Naive thymus-derived CD8-positive, alpha-beta T cell (primary cell): ENCODE measurements around the gene ACCSL. TPM values are rescaled to one million over a fixed set of nuclear protein-coding genes. Genes with fewer than 3 reads are reported as not detected.

Source experiments
- ATAC-seq, 2 donors: fragments of 150-1000 bp; cut with Tn5 transposase in 1 of 2; sonication (Bioruptor Pico), chemical (Tn5 transposase) in 1 of 2; 1 replicate in 1 of 2; 2 replicates in 1 of 2; pipeline ENCODE4 v1.10.0; 2021; ENCODE audit warnings: mild to moderate bottlenecking in 2 of 2, moderate library complexity in 2 of 2
- POLR2A ChIA-PET: fragments of 350-600 bp; sonication (Branson Sonifier 250); formaldehyde crosslinking; loops from one replicate; lab custom pipeline; 2021; ENCODE audit warnings: antibody characterized with exemption; lab: Charles Lee
- DNase-seq, 10 donors: peaks; one replicate each; pipeline versions ENCODE4 v3.0.0 to v3.0.0-alpha.2; 2020 to 2022
- H3K27ac Mint-ChIP-seq, 10 donors: one replicate each; pipeline ENCODE4 v1.8.0; 2020 to 2022; ENCODE audit warnings: mild to moderate bottlenecking in 10 of 10, mixed read lengths in 10 of 10, moderate library complexity in 4 of 10, inconsistent platforms in 1 of 10
- H3K27me3 Mint-ChIP-seq, 5 donors: one replicate each; pipeline ENCODE4 v1.8.0; 2021 to 2022; ENCODE audit warnings: mixed read lengths in 5 of 5
- H3K36me3 Mint-ChIP-seq, 3 donors: one replicate each; pipeline ENCODE4 v1.8.0; 2020 to 2022; ENCODE audit warnings: mixed read lengths in 3 of 3, mild to moderate bottlenecking in 2 of 3, inconsistent platforms in 1 of 3
- H3K4me1 Mint-ChIP-seq, 4 donors: one replicate each; pipeline ENCODE4 v1.8.0; 2021 to 2022; ENCODE audit warnings: mixed read lengths in 4 of 4
- H3K4me3 Mint-ChIP-seq, 10 donors: one replicate each; pipeline ENCODE4 v1.8.0; 2020 to 2022; ENCODE audit warnings: mild to moderate bottlenecking in 10 of 10, mixed read lengths in 10 of 10, moderate library complexity in 6 of 10, inconsistent platforms in 1 of 10
- H3K9me3 Mint-ChIP-seq, 9 donors: one replicate each; pipeline ENCODE4 v1.8.0; 2020 to 2022; ENCODE audit warnings: mixed read lengths in 9 of 9, mild to moderate bottlenecking in 3 of 9, inconsistent platforms in 1 of 9, moderate library complexity in 1 of 9
- polyA plus RNA-seq, 3 donors: library from polyadenylated mRNA; unstranded; fragments of 300-500 nt; fragmentation: Illumina TruSeq; gene quantifications; one replicate each; pipeline ENCODE4 v1.2.3, GENCODE V29; 2021
- total RNA-seq, 8 experiments: library from RNA in 2 of 8; stranded (reverse) in 2 of 8; gene quantifications; one replicate each; pipeline ENCODE4 v1.2.3 and lab custom pipeline; 2021 to 2026

Gene ACCSL
- total and polyA plus RNA-seq, 5 experiments from 2014 or later, result not detected

DNA sequence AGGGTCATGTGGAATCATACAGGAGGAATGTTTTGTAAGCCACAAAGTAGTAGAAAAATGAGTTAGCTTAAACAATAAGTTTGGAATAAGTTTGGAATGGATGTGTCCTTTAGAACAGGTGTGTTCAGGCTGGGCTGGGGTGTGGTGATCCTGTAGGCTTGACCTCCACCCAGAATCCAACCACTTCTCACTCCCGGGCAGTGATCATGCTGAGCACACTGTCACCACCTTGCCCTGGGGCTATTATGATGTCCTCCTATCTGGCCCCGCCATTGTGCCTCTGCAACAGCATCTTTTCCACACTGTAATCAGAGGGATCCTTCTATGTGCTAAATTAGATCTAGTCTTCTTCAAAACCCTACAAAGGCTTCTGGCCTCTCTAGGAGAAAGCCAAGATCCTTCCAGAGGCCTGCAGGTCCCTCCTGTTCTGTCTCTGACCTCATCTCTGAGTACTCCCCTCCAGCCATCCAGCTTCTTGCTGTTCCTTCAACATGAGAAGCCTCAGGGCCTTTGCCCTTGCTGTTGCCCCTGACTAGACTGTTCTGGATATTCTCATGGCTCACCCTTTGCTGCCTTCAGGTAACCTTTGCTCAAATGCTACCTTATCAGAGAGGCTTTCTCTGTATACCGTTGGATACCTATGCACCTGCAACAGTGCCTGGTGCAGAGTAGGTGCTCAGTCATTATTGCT, 18.8 kb upstream of the ACCSL start:
- peaks cover 2 to 15% (median 9%) of the 10 kb centered on the region in 3 donors for H3K36me3 Mint-ChIP-seq
- ATAC-seq (no peak), DNase-seq (no peak)

DNA sequence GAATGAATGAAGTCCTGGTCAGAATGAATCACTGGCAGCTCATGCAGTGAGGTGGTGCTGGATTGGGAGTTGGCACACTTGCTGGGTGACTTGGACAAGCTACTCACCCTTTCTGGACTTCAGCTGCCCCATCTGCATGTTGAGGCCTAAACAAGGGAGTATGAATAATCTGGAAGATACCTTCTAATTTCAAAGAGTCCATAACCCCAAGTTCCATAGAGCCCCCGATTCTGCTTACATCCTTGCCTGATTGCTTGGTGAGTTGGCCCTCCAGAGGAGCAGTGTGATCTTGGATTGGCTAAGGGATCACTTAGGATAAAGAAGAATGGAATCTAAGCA, 18.3 kb upstream of the ACCSL start:
- H3K4me3 Mint-ChIP-seq, result no peak overlapping the region
- H3K27ac Mint-ChIP-seq, result no peak overlapping the region
- no peak for ATAC-seq
- peaks cover 1 to 30% (median 11%) of the 10 kb centered on the region in 9 donors for H3K9me3 Mint-ChIP-seq
- POLR2A ChIA-PET, result no interaction called here
- peaks cover 20 to 76% (median 39%) of the 10 kb centered on the region in 5 donors for H3K27me3 Mint-ChIP-seq
- H3K36me3 Mint-ChIP-seq, result peaks cover 2 to 15% (median 9%) of the 10 kb centered on the region in 3 donors
- no peaks in the 10 kb centered on the region for H3K4me1 Mint-ChIP-seq
- no peak for DNase-seq

More for the DNA sequence above, 18.8 kb upstream of the ACCSL start:
- peaks cover 2 to 35% (median 11%) of the 10 kb centered on the region in 9 donors for H3K9me3 Mint-ChIP-seq
- no peak overlapping the region for H3K4me3 Mint-ChIP-seq
- H3K27me3 Mint-ChIP-seq, result peaks cover 20 to 81% (median 39%) of the 10 kb centered on the region in 5 donors
- POLR2A ChIA-PET, result no interaction called here
- no peak overlapping the region for H3K27ac Mint-ChIP-seq
- H3K4me1 Mint-ChIP-seq, result no peaks in the 10 kb centered on the region

DNA sequence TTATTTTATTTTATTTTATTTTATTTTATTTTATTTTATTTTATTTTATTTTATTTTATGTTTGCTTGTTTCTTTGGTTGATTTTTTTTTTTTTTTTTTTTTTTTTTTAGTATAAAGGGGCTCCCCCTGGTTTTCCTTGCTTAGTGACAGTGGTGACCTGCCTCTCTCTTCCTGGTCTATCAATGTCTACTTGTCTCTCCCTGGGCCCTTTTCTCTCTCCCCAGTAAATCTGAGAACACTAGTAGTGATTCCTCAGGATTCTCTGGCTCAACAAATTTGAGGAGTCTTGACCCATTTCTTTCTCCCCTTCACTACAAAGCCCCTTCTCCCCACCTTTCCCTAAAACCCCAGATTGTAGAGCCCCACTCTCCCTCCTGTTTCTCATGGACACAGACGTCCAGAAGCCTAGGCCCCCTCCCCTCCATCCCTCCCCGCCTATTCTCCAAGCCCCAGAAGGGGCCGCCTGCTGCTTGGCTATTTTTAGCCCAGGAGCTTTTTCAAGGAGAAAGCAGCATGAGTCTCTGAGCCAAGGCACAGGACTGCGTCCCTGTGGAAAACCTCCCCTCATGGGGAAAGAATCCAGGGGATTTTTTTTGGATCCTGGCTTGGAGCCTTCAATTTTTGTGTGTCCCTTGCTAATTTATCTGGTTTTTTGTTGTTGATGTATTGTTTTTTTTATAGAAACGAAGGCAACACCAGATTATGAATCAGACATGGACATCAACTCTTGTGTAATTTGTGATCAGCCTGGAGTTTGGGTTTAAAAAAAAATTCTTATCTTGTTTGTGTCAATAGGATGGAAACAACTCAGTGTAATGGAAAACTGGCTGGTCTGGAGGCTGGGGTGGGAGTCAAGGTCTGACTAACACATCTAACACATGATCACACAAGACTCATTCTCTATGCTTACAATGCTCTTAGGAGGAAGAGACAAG, 17.5 kb upstream of the ACCSL start:
- ATAC-seq (no peak), DNase-seq (no peak)
- Mint-ChIP-seq H3K27me3 (peaks cover 18 to 71% (median 39%) of the 10 kb centered on the region in 5 donors), H3K36me3 (peaks cover 2 to 15% (median 9%) of the 10 kb centered on the region in 3 donors), H3K4me1 (no peaks in the 10 kb centered on the region), H3K9me3 (peaks cover 0 to 24% (median 11%) of the 10 kb centered on the region in 9 donors), H3K4me3 (no peak overlapping the region), H3K27ac (no peak overlapping the region)
- POLR2A ChIA-PET, result no interaction called here

DNA sequence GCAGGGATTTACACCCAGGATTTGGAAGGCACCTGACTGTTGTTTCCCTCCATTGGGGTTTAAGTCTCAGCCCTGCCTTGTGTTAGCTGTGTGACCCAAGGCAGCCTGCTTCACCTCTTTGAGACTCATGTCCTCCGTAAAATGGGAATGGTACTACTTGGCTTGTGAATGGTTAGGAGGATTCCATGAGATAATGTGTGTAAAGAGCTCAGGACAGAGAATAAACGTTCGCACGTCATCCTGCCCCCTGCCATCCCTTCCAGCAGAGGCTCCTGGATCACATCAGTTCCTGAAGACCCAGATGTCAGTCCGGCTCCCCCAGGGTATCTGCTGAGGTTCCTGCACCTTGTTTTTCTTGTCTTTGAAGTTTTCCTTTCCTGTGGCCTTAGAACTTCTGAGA, 16.8 kb upstream of the ACCSL start:
- POLR2A ChIA-PET, result no interaction called here
- H3K4me1 Mint-ChIP-seq, result no peaks in the 10 kb centered on the region

DNA sequence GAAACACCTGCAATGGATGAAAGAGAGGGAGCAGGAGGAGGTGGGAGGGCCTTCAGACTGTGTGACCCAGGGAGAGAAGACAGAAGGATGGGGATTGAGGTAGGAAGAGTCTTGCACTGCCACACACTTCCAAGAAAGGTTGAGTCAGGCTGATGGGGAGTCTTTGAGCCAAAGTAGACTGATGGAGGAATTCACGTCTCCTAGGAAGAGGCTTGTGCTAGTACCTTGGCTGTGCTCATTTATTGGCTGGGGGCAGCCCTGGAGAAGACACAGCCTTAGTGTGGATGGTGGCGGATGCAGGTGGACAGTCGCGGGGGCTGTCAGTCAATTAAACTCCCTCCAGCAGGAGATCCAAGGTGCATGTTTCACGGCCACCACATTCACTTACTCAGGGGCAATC, 16.2 kb upstream of the ACCSL start:
- no peak for ATAC-seq
- peak overlapping the region in 1 of 10 donors; percentile 63 for H3K27ac Mint-ChIP-seq

More for the DNA sequence above, 16.8 kb upstream of the ACCSL start:
- Mint-ChIP-seq H3K36me3 (peaks cover 2 to 12% (median 5%) of the 10 kb centered on the region in 3 donors), H3K4me3 (no peak overlapping the region), H3K27ac (peak overlapping the region in 1 of 10 donors; percentile 63), H3K9me3 (peaks cover 0 to 18% (median 10%) of the 10 kb centered on the region in 9 donors), H3K27me3 (peaks cover 18 to 66% (median 39%) of the 10 kb centered on the region in 5 donors)
- ATAC-seq (no peak), DNase-seq (no peak)

DNA sequence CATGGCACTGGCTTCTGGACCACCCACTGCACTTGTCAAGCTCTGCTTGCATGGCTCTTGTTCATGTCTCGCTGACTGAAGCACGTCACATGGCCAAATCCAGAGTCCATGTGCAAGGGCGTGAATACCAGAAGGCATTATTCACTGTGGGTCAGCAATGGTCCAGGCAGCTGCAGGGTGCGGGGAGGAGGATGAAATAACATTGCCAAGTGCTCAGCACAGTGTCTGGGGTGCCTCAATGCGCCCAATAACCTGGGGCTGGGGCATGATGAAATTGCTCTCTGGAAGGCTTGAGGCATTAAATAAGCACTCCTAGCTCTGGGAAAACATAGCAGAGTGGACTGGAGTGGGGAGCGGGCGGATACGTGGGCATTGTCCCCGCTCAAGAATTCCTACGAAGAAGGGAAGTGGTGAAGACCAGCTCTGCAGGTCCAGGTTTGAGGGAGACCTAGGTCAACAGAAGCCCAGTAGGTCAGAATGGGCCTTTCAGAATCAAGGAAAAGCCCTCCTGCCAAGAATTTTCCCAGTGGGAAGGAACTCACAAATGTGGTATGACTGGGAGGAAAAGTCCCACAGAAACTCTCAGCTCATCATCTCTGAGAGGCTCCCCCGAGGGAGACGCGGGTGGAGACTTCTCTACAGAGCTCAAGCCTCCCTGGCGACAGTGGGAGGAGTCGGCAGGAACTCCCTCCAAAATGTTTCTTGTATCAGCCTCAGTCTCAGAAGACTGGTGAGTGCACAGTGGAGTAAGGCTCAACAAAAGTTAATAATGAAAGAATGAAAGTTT, 15.3 kb upstream of the ACCSL start:
- H3K27ac Mint-ChIP-seq, result no peak overlapping the region
- no peak for ATAC-seq

More for the DNA sequence above, 16.2 kb upstream of the ACCSL start:
- H3K9me3 Mint-ChIP-seq, result peaks cover 0 to 12% (median 6%) of the 10 kb centered on the region in 9 donors
- H3K4me1 Mint-ChIP-seq, result no peaks in the 10 kb centered on the region
- H3K36me3 Mint-ChIP-seq, result peaks cover 0 to 7% (median 1%) of the 10 kb centered on the region in 3 donors
- no peak for DNase-seq
- POLR2A ChIA-PET, result no interaction called here
- peaks cover 14 to 61% (median 36%) of the 10 kb centered on the region in 5 donors for H3K27me3 Mint-ChIP-seq
- H3K4me3 Mint-ChIP-seq, result no peak overlapping the region

DNA sequence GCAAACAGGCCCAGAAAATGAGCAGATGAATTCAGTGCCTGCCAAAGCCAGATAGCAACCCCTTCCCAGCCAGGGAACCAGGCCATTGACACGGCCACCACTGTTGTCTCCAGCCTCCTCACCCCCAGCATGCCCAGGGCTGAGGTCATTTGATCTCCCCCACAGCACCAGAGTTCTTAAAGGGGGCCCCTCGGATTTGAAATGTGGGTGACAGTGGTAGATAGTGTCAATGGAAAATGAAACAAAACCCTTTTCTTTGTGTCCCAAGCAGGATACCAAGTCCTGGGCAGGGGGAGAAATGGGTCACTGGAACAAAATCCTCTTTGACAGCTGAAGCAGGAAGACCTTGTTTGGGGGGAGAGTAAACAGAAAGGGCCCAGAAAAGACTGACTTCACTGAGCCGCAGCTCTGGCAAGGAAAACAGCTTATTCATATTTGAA, 14.3 kb upstream of the ACCSL start:
- Mint-ChIP-seq H3K36me3 (peaks cover 0 to 7% (median 0%) of the 10 kb centered on the region in 3 donors), H3K9me3 (peaks cover 0 to 4% (median 0%) of the 10 kb centered on the region in 9 donors), H3K27ac (no peak overlapping the region), H3K27me3 (peaks cover 20 to 51% (median 34%) of the 10 kb centered on the region in 5 donors), H3K4me1 (no peaks in the 10 kb centered on the region), H3K4me3 (no peak overlapping the region)
- no peak for DNase-seq
- ATAC-seq, result no peak
- POLR2A ChIA-PET, result no interaction called here

More for the DNA sequence above, 15.3 kb upstream of the ACCSL start:
- DNase-seq, result no peak
- H3K36me3 Mint-ChIP-seq, result peaks cover 0 to 7% (median 0%) of the 10 kb centered on the region in 3 donors
- POLR2A ChIA-PET, result no interaction called here
- peaks cover 0 to 4% (median 0%) of the 10 kb centered on the region in 9 donors for H3K9me3 Mint-ChIP-seq
- H3K27me3 Mint-ChIP-seq, result peaks cover 14 to 53% (median 29%) of the 10 kb centered on the region in 5 donors
- H3K4me1 Mint-ChIP-seq, result no peaks in the 10 kb centered on the region
- H3K4me3 Mint-ChIP-seq, result no peak overlapping the region

DNA sequence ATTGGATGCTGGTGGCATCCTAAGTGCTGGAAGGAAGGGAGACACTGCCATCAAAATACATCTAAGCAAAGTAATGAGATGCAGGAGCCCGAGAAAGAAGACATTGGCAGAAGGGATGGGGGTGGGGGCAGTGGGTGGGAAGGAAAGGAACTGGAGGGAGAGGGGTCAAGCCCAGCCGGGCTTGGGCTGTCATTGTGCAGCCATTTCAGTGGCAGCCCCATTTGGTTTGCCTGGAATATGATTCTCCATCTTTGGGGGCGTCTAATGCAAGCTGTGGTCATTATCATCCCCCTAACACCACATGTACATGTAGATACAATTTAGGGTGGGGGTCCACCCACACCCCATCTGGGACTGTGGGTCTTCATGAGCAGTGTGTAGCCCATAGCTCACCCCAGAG, 13.9 kb upstream of the ACCSL start:
- Mint-ChIP-seq H3K27ac (no peak overlapping the region), H3K9me3 (peaks cover 0 to 4% (median 0%) of the 10 kb centered on the region in 9 donors), H3K4me1 (no peaks in the 10 kb centered on the region), H3K36me3 (peaks cover 0 to 7% (median 0%) of the 10 kb centered on the region in 3 donors), H3K4me3 (no peak overlapping the region), H3K27me3 (peaks cover 19 to 51% (median 31%) of the 10 kb centered on the region in 5 donors)
- DNase-seq (no peak), ATAC-seq (no peak)
- POLR2A ChIA-PET, result no interaction called here

DNA sequence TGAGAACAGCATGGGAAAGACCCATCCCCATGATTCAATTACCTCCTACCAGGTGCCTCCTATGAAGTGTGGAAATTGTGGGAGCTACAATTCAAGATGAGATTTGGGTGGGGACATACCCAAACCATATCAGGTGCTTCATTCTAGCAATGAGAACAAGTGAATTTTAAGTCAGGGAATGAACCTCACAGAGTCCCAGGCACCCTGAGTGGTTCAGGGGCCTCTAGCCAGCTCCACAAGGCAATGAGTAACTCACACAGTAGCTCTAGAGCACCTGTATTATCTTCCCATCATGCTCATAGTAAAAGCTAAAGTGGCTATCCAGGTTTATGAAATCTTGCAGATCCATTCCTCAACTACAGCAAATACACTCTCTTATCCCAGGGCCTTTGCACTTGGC, 13.1 kb upstream of the ACCSL start:
- H3K4me1 Mint-ChIP-seq, result no peaks in the 10 kb centered on the region
- DNase-seq (no peak), ATAC-seq (no peak)
- H3K9me3 Mint-ChIP-seq, result peaks cover 0 to 4% (median 0%) of the 10 kb centered on the region in 9 donors
- H3K4me3 Mint-ChIP-seq, result no peak overlapping the region
- POLR2A ChIA-PET, result no interaction called here
- H3K36me3 Mint-ChIP-seq, result peaks cover 0 to 7% (median 0%) of the 10 kb centered on the region in 3 donors
- H3K27me3 Mint-ChIP-seq, result peaks cover 15 to 46% (median 24%) of the 10 kb centered on the region in 5 donors
- no peak overlapping the region for H3K27ac Mint-ChIP-seq

DNA sequence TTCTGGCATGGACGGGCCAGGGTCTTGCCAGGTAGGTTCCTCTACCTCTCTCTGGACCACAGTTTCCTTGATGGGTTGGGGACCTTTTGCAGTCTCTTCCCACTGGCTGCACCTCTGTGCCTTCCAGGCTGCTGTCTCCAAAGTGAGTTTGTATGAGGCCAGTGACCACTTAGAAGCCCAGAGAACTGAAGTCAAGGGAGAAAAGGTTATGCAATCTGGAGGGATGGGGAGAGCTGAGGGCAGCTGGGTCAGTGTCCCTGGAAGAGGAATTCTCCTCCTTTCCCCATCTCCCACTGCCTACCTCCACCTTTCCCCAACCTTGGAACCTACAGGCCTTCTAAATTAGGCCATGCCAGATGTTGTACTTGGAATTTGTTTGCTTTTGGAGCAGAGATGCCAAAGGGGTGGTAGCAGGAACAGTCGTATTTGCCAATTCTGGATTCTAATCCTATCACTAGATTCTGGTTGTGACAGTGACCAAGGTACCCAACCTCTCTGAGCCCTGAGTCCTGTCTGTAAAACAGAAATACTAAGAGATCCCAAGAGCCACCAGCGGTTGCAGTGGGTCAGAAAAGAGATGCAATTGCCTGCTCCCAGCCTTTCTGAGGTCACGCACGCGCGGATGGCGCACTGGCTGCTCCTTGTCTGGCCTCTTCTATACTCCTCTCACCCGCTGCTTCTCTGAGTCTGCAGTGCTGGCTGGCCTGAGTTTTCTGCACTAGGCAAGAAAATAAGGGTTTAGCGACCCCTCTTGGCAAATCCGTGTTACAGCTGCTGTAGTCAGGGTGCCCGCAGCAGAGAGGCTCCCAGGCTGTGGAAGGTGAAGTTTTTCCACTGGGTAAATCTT, 10.7 kb upstream of the ACCSL start:
- H3K27ac Mint-ChIP-seq, result no peak overlapping the region
- H3K4me1 Mint-ChIP-seq, result no peaks in the 10 kb centered on the region
- ATAC-seq (no peak), DNase-seq (peak in 4 of 10 donors; percentile 4 to 21 (median 10))
- peaks cover 0 to 19% (median 10%) of the 10 kb centered on the region in 9 donors for H3K9me3 Mint-ChIP-seq
- no peak overlapping the region for H3K4me3 Mint-ChIP-seq
- POLR2A ChIA-PET, result no interaction called here
- peaks cover 6 to 24% (median 9%) of the 10 kb centered on the region in 5 donors for H3K27me3 Mint-ChIP-seq
- peaks cover 0 to 16% (median 0%) of the 10 kb centered on the region in 3 donors for H3K36me3 Mint-ChIP-seq

DNA sequence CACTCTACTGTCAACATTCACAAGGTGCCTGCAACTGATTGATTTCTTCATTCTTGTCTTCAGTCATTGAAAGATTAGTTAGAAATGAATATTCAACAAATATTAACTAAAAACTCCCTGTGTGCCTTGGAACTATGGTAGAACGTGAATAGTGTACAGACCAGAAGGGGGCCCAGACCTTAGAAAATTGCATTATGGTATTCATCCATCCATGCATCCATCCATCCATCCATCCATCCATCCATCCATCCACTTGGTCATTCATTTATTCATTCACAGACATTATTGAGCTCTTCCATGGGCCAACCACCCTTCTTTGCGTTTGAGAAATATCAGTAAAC, 10.2 kb upstream of the ACCSL start:
- Mint-ChIP-seq H3K9me3 (peaks cover 0 to 19% (median 10%) of the 10 kb centered on the region in 9 donors), H3K4me1 (no peaks in the 10 kb centered on the region), H3K4me3 (no peak overlapping the region), H3K36me3 (peaks cover 0 to 16% (median 0%) of the 10 kb centered on the region in 3 donors), H3K27me3 (peaks cover 3 to 18% (median 5%) of the 10 kb centered on the region in 5 donors), H3K27ac (no peak overlapping the region)
- no peak for DNase-seq
- no peak for ATAC-seq
- POLR2A ChIA-PET, result no interaction called here
